ENCODE results near the gene KRT80.

DNA sequence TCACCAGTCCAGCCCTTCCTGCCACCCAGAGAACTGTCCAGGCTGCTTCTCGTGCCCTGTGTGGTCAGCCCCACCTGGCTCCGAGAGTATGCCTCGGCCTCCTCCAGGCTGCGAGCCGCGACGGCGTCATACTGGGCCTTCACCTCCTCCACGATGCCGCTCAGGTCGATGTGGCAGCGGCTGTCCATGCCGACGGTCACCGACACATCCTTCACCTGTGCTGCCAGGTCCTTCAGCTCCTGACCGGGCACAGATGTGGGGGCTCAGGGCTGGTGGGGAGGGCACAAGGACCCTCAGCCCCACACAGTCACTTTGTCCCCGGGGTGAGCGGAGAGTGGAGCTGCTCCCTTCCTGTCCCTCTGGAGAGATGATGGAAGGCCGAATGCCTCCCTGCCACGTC, 18.3 kb downstream of the KRT80 start:
- no peak for TF ChIP-seq POLR2A (IDR thresholded peaks at IDR 0.05)
- TF ChIP-seq, protein P1, sequence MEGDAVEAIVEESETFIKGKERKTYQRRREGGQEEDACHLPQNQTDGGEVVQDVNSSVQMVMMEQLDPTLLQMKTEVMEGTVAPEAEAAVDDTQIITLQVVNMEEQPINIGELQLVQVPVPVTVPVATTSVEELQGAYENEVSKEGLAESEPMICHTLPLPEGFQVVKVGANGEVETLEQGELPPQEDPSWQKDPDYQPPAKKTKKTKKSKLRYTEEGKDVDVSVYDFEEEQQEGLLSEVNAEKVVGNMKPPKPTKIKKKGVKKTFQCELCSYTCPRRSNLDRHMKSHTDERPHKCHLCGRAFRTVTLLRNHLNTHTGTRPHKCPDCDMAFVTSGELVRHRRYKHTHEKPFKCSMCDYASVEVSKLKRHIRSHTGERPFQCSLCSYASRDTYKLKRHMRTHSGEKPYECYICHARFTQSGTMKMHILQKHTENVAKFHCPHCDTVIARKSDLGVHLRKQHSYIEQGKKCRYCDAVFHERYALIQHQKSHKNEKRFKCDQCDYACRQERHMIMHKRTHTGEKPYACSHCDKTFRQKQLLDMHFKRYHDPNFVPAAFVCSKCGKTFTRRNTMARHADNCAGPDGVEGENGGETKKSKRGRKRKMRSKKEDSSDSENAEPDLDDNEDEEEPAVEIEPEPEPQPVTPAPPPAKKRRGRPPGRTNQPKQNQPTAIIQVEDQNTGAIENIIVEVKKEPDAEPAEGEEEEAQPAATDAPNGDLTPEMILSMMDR (IDR thresholded peaks at IDR 0.05): no peak

All from vagina (tissue), 2 donors.